HL-60 (cell line): ENCODE data around the gene KCNG1.

Experiments
- DNase-seq, 2 experiments: peaks; one replicate each; pipeline ENCODE4 v3.0.0-alpha.2; 2010 to 2020; ENCODE audit warnings: low read depth in 1 of 2, low spot score in 1 of 2
- H3K27ac ChIP-seq: fragments of 250-450 bp; sonication (Bioruptor Pico); replicated peaks from 2 replicates; pipeline ENCODE4 v1.5.1; 2020; ENCODE audit warnings: mild to moderate bottlenecking, moderate library complexity
- H3K27me3 ChIP-seq: fragments of 250-450 bp; sonication (Bioruptor Pico); 2 replicates; pipeline ENCODE4 v1.5.1; 2021; ENCODE audit warnings: mild to moderate bottlenecking, moderate library complexity; ENCODE audit not compliant: insufficient read depth, poor library complexity, severe bottlenecking
- H3K4me3 ChIP-seq: replicated peaks from 2 replicates; pipeline ENCODE4 v1.5.1; 2011; ENCODE audit warnings: mild to moderate bottlenecking, control low read depth, low read length; ENCODE audit not compliant: insufficient read depth
- CTCF ChIP-seq: IDR thresholded peaks from one replicate; pipeline ENCODE4 v1.5.1; 2011; ENCODE audit warnings: low read length, control low read depth, inconsistent platforms; ENCODE audit not compliant: insufficient read depth
- GABPA ChIP-seq: IDR thresholded peaks from 2 replicates; pipeline ENCODE4 v1.6.1; 2012; ENCODE audit warnings: low read depth
- POLR2AphosphoS5 ChIP-seq: IDR thresholded peaks from 2 replicates; pipeline ENCODE4 v1.6.1; 2012; ENCODE audit warnings: low read depth
- SPI1 ChIP-seq: IDR thresholded peaks from 2 replicates; pipeline ENCODE4 v1.6.1; 2012; ENCODE audit warnings: low read depth, mild to moderate bottlenecking, borderline replicate concordance
- TF ChIP-seq, protein P1 (sequence below): IDR thresholded peaks from 2 replicates; pipeline ENCODE4 v1.6.1; 2012; ENCODE audit warnings: low read depth; ENCODE audit not compliant: insufficient replicate concordance

The KCNG1 gene

DNA sequence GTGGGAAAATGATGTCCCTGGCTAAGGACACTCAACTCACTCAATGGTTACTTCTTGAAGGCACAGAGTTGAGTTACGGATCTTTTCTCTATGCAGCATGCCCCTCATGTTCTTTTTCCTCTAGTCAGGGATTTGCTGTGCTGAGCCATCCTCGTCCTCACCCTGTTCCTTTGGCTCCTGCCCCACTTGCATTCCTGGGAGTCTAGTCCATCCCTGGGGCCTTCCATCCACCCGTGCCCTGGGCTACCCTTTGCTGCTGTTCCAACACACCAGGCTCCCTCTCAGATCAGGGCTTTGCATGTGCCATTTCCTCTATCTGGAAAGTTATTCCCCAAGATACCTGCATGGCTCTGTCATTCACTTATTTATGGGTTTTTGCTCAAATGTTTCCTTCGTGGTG, 13.3 kb upstream of the KCNG1 start:
- Histone ChIP-seq H3K4me3 (no peak overlapping the region), H3K27me3 (no peaks in the 10 kb centered on the region), H3K27ac (no peak overlapping the region)
- no peak for TF ChIP-seq POLR2AphosphoS5
- TF ChIP-seq, protein P1, sequence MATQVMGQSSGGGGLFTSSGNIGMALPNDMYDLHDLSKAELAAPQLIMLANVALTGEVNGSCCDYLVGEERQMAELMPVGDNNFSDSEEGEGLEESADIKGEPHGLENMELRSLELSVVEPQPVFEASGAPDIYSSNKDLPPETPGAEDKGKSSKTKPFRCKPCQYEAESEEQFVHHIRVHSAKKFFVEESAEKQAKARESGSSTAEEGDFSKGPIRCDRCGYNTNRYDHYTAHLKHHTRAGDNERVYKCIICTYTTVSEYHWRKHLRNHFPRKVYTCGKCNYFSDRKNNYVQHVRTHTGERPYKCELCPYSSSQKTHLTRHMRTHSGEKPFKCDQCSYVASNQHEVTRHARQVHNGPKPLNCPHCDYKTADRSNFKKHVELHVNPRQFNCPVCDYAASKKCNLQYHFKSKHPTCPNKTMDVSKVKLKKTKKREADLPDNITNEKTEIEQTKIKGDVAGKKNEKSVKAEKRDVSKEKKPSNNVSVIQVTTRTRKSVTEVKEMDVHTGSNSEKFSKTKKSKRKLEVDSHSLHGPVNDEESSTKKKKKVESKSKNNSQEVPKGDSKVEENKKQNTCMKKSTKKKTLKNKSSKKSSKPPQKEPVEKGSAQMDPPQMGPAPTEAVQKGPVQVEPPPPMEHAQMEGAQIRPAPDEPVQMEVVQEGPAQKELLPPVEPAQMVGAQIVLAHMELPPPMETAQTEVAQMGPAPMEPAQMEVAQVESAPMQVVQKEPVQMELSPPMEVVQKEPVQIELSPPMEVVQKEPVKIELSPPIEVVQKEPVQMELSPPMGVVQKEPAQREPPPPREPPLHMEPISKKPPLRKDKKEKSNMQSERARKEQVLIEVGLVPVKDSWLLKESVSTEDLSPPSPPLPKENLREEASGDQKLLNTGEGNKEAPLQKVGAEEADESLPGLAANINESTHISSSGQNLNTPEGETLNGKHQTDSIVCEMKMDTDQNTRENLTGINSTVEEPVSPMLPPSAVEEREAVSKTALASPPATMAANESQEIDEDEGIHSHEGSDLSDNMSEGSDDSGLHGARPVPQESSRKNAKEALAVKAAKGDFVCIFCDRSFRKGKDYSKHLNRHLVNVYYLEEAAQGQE = no peak
- no peak for TF ChIP-seq SPI1
- TF ChIP-seq GABPA = no peak
- no peak for TF ChIP-seq CTCF
- DNase-seq = no peak

DNA sequence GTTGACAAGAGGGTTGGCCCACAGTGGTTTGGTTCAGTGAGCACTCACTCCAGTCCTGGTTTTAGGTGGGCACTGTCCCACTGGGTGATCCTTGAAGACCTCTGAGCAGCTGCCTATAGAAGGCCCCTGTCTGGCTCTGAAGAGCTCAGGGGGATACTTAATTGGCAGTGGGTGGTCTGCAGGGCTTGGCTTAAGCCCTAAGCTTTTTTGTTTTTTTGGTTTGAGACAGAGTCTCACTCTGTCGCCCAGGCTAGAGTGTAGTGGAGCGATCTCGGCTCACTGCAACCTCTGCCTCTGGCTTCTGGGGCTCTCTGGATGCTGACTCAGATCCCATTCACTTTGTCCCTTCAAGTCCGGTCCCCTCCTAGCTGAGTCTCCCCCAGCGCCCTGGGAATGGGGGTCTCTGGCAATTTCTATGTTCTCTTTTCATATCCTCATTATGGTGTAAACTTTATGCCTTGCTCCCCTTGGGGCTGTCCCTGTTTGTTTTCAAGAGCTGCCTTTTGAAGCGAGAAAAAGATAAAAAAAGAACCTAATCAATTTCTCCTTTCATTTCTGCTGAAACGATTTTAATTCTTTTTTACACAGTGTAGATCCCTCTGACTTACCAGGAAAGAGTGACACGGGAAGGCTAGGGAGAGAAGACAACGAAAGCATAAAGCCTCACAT, 12.2 kb upstream of the KCNG1 start:
- no peak overlapping the region for H3K27ac ChIP-seq
- no peak overlapping the region for H3K4me3 ChIP-seq
- H3K27me3 ChIP-seq = no peaks in the 10 kb centered on the region
- no peak for DNase-seq
- TF ChIP-seq SPI1 (no peak), POLR2AphosphoS5 (no peak), CTCF (no peak), GABPA (no peak)
- TF ChIP-seq, protein P1 = no peak

- Histone ChIP-seq H3K27me3 (no peaks in the 10 kb centered on the region), H3K4me3 (no peak overlapping the region), H3K27ac (no peak overlapping the region)
- no peak for TF ChIP-seq POLR2AphosphoS5
- TF ChIP-seq SPI1 = no peak
- no peak for TF ChIP-seq CTCF
- TF ChIP-seq GABPA = no peak
- TF ChIP-seq, protein P1 = no peak
- no peak for DNase-seq
Measured at GRCh38 chr20:51034476-51034875, 11.6 kb upstream of the KCNG1 start.
